Stimulated activated CD4-positive, alpha-beta T cell treated with anti-CD3 and anti-CD28 coated beads, Interleukin-12 subunit alpha, Interleukin-12 subunit beta, amount 100 ng/mL, for 4 hours (primary cell): ENCODE results near the gene TSPEAR.
"Not testable (repeated sequence)": the region's sequence is repeated elsewhere in the genome, so short reads cannot be mapped to it uniquely, and the experiment has no call there.

Experiments
- DNase-seq: peaks from one replicate; pipeline ENCODE4 v3.0.0-alpha.2; 2020

The TSPEAR gene

GRCh38 chr21:44509539-44509938 is 201.8 kb downstream of the TSPEAR start:
- no peak for DNase-seq

GRCh38 chr21:44508711-44509445 is 202.5 kb downstream of the TSPEAR start:
- no peak for DNase-seq

GRCh38 chr21:44508426-44508710 is 203.0 kb downstream of the TSPEAR start:
- DNase-seq, result no peak

- DNase-seq, result no peak
These were observed 203.5 kb downstream of the TSPEAR start for GRCh38 chr21:44507673-44508425.

GRCh38 chr21:44506279-44507255 is 204.8 kb downstream of the TSPEAR start:
- DNase-seq, result no peak

- DNase-seq, result no peak
These were observed 205.6 kb downstream of the TSPEAR start for GRCh38 chr21:44505673-44506278.

GRCh38 chr21:44503901-44504399 is 207.4 kb downstream of the TSPEAR start:
- DNase-seq, result no peak

- DNase-seq, result not testable (repeated sequence)
These were observed 208.1 kb downstream of the TSPEAR start for GRCh38 chr21:44503006-44503889.

- DNase-seq, result no peak
These were observed 209.0 kb downstream of the TSPEAR start for GRCh38 chr21:44502171-44502958.

GRCh38 chr21:44500111-44500510 is 211.3 kb downstream of the TSPEAR start:
- no peak for DNase-seq

- DNase-seq, result no peak
These were observed 211.7 kb downstream of the TSPEAR start for GRCh38 chr21:44499631-44500030.

GRCh38 chr21:44499211-44499560 is 212.2 kb downstream of the TSPEAR start:
- no peak for DNase-seq

- no peak for DNase-seq
These were observed 212.8 kb downstream of the TSPEAR start for GRCh38 chr21:44498280-44499210.

GRCh38 chr21:44497703-44498126 is 213.7 kb downstream of the TSPEAR start:
- DNase-seq, result no peak

GRCh38 chr21:44496564-44497550 is 214.5 kb downstream of the TSPEAR start:
- no peak for DNase-seq

GRCh38 chr21:44495611-44496563 is 215.5 kb downstream of the TSPEAR start:
- no peak for DNase-seq

GRCh38 chr21:44494956-44495355 is 216.4 kb downstream of the TSPEAR start:
- no peak for DNase-seq
